HG02763 (cell line): ENCODE data around the gene ABCC12.
"Not testable (repeated sequence)": the region's sequence is repeated elsewhere in the genome, so short reads cannot be mapped to it uniquely, and the experiment has no call there.

Source experiments
- ATAC-seq: cut with Tn5 transposase; IDR thresholded peaks from one replicate; pipeline ENCODE4 v1.9.1; 2021; ENCODE audit warnings: mild to moderate bottlenecking, moderate library complexity; ENCODE audit not compliant: unreplicated experiment

The ABCC12 gene

GRCh38 chr16:48166617-48167016 lies 10.8 kb upstream of the ABCC12 start:
- ATAC-seq: not testable (repeated sequence)

- no peak for ATAC-seq
These were observed 10.3 kb upstream of the ABCC12 start for GRCh38 chr16:48165961-48166578.

GRCh38 chr16:48164907-48165715 lies 9.3 kb upstream of the ABCC12 start:
- peak; percentile 78 for ATAC-seq

GRCh38 chr16:48162839-48163410 lies 7.1 kb upstream of the ABCC12 start:
- no peak for ATAC-seq

GRCh38 chr16:48161906-48162305 lies 6.1 kb upstream of the ABCC12 start:
- no peak for ATAC-seq

- ATAC-seq: no peak
These were observed 4.8 kb upstream of the ABCC12 start for GRCh38 chr16:48160575-48160974.

- peak; percentile 66 for ATAC-seq
These were observed 2.5 kb upstream of the ABCC12 start for GRCh38 chr16:48158296-48158695.

GRCh38 chr16:48157794-48158193 lies 2.0 kb upstream of the ABCC12 start:
- no peak for ATAC-seq

- no peak for ATAC-seq
These were observed 1.5 kb upstream of the ABCC12 start for GRCh38 chr16:48157302-48157701.

- no peak for ATAC-seq
These were observed 1.0 kb upstream of the ABCC12 start for GRCh38 chr16:48156790-48157209.

- ATAC-seq: no peak
These were observed 2.0 kb downstream of the ABCC12 start for GRCh38 chr16:48153774-48154173.

GRCh38 chr16:48152226-48152625 lies 3.6 kb downstream of the ABCC12 start:
- no peak for ATAC-seq

GRCh38 chr16:48150707-48151106 lies 5.1 kb downstream of the ABCC12 start:
- no peak for ATAC-seq

- no peak for ATAC-seq
These were observed 9.1 kb downstream of the ABCC12 start for GRCh38 chr16:48146710-48147109.

GRCh38 chr16:48146131-48146530 lies 9.7 kb downstream of the ABCC12 start:
- ATAC-seq: no peak

- no peak for ATAC-seq
These were observed 11.9 kb downstream of the ABCC12 start for GRCh38 chr16:48143812-48144368.

GRCh38 chr16:48140821-48141220 lies 15.0 kb downstream of the ABCC12 start:
- ATAC-seq: no peak

GRCh38 chr16:48139517-48139916 lies 16.3 kb downstream of the ABCC12 start:
- ATAC-seq: no peak

- ATAC-seq: no peak
These were observed 17.2 kb downstream of the ABCC12 start for GRCh38 chr16:48138543-48138942.

- ATAC-seq: no peak
These were observed 18.0 kb downstream of the ABCC12 start for GRCh38 chr16:48137822-48138221.

GRCh38 chr16:48136547-48137360 lies 19.0 kb downstream of the ABCC12 start:
- ATAC-seq: no peak
